Measurements from ENCODE around the gene KRTAP5-2.
"Not testable (repeated sequence)": the region's sequence is repeated elsewhere in the genome, so short reads cannot be mapped to it uniquely, and the experiment has no call there.

KRTAP5-2 gene

GRCh38 chr11:1629326-1630185, 31.5 kb upstream of the KRTAP5-2 start, which contains the start of gene KRTAP5-5:
Gene KRTAP5-5 (plus strand): TSS chr11:1629775. CDS start chr11:1629841, 66 bp downstream.
- no peak for DNase-seq (ENCODE audit: low read depth)
- no peak within 1 kb of the TSS for H3K4me3 ChIP-seq (ENCODE audit: low read depth, low read length)

GRCh38 chr11:1628506-1629325, 30.6 kb upstream of the KRTAP5-2 start:
- H3K4me3 ChIP-seq (ENCODE audit: low read depth, low read length): no peak overlapping the region
- DNase-seq (ENCODE audit: low read depth): no peak

- H3K4me3 ChIP-seq (ENCODE audit: low read depth, low read length): no peak overlapping the region
Measured at GRCh38 chr11:1625541-1625940, 27.4 kb upstream of the KRTAP5-2 start.

GRCh38 chr11:1624621-1625020, 26.5 kb upstream of the KRTAP5-2 start:
- no peak overlapping the region for H3K4me3 ChIP-seq (ENCODE audit: low read depth, low read length)
- no peak for DNase-seq (ENCODE audit: low read depth)

More at GRCh38 chr11:1625541-1625940, 27.4 kb upstream of the KRTAP5-2 start:
- DNase-seq (ENCODE audit: low read depth): no peak

GRCh38 chr11:1623716-1624115, 25.6 kb upstream of the KRTAP5-2 start:
- DNase-seq (ENCODE audit: low read depth): no peak
- H3K4me3 ChIP-seq (ENCODE audit: low read depth, low read length): no peak overlapping the region

- no peak within 1 kb of the TSS for H3K4me3 ChIP-seq (ENCODE audit: low read depth, low read length)
- DNase-seq (ENCODE audit: low read depth): no peak
Measured at GRCh38 chr11:1622086-1622485, 24.0 kb upstream of the KRTAP5-2 start, which contains the start of gene KRTAP5-4. Gene KRTAP5-4 (minus strand): TSS chr11:1622138. CDS start chr11:1622093, 45 bp downstream.

- H3K4me3 ChIP-seq (ENCODE audit: low read depth, low read length): no peak overlapping the region
- no peak for DNase-seq (ENCODE audit: low read depth)
Measured at GRCh38 chr11:1619449-1619848, 21.4 kb upstream of the KRTAP5-2 start.

- no peak overlapping the region for H3K4me3 ChIP-seq (ENCODE audit: low read depth, low read length)
- no peak for DNase-seq (ENCODE audit: low read depth)
Measured at GRCh38 chr11:1618231-1618630, 20.1 kb upstream of the KRTAP5-2 start.

- no peak for DNase-seq (ENCODE audit: low read depth)
- no peak within 1 kb of the TSS for H3K4me3 ChIP-seq (ENCODE audit: low read depth, low read length)
Measured at GRCh38 chr11:1608363-1608762, 10.3 kb upstream of the KRTAP5-2 start, which contains the start of gene KRTAP5-3. Gene KRTAP5-3 (minus strand): TSS chr11:1608463. CDS start chr11:1608385, 78 bp downstream.

GRCh38 chr11:1607901-1608300, 9.8 kb upstream of the KRTAP5-2 start:
- DNase-seq (ENCODE audit: low read depth); H3K4me3 ChIP-seq (ENCODE audit: low read depth, low read length): not testable (repeated sequence)

- DNase-seq (ENCODE audit: low read depth); H3K4me3 ChIP-seq (ENCODE audit: low read depth, low read length): not testable (repeated sequence)
Measured at GRCh38 chr11:1607156-1607845, 9.2 kb upstream of the KRTAP5-2 start.

GRCh38 chr11:1605923-1606322, 7.8 kb upstream of the KRTAP5-2 start:
- not testable (repeated sequence) for H3K4me3 ChIP-seq (ENCODE audit: low read depth, low read length); DNase-seq (ENCODE audit: low read depth)

GRCh38 chr11:1604711-1605110, 6.6 kb upstream of the KRTAP5-2 start:
- DNase-seq (ENCODE audit: low read depth): no peak
- no peak overlapping the region for H3K4me3 ChIP-seq (ENCODE audit: low read depth, low read length)

- no peak overlapping the region for H3K4me3 ChIP-seq (ENCODE audit: low read depth, low read length)
- no peak for DNase-seq (ENCODE audit: low read depth)
Measured at GRCh38 chr11:1604181-1604580, 6.1 kb upstream of the KRTAP5-2 start.

GRCh38 chr11:1603629-1604028, 5.5 kb upstream of the KRTAP5-2 start:
- DNase-seq (ENCODE audit: low read depth): no peak
- H3K4me3 ChIP-seq (ENCODE audit: low read depth, low read length): no peak overlapping the region

- not testable (repeated sequence) for DNase-seq (ENCODE audit: low read depth); H3K4me3 ChIP-seq (ENCODE audit: low read depth, low read length)
Measured at GRCh38 chr11:1601663-1602062, 3.6 kb upstream of the KRTAP5-2 start.

GRCh38 chr11:1600626-1601025, 2.5 kb upstream of the KRTAP5-2 start:
- no peak for DNase-seq (ENCODE audit: low read depth)
- no peak overlapping the region for H3K4me3 ChIP-seq (ENCODE audit: low read depth, low read length)

GRCh38 chr11:1598816-1599215, 722 bp upstream of the KRTAP5-2 start:
- H3K4me3 ChIP-seq (ENCODE audit: low read depth, low read length): no peak overlapping the region
- no peak for DNase-seq (ENCODE audit: low read depth)

GRCh38 chr11:1598406-1598805, 312 bp upstream of the KRTAP5-2 start:
- not testable (repeated sequence) for H3K4me3 ChIP-seq (ENCODE audit: low read depth, low read length); DNase-seq (ENCODE audit: low read depth)

Measured in skeletal muscle cell (primary cell).